ENCODE measurements around the gene GPX8.
A peak's percentile ranks its signal among the peaks of the same experiment; 100 is the strongest.

Gene GPX8

DNA sequence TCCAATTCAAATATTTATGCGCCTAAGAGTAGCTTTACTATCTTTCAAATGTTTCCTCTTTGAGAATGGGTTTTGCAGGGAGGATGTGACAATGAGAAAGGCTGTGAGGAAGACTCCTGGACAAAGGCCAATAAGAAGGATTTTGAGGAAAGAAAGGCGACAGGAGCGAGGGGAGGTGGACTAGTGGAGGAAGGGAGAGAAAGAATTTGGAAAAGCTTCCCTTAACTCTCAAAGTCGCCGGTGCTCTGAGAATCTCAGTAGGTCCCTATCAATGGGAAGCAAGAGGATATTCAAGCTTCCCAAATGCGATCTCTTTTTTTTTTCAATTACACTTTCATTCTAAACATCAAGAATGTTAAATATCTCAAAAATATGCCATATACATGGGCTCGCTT lies 15.8 kb downstream of the GPX8 start:
- no peaks in the 10 kb centered on the region for H3K36me3 ChIP-seq (ENCODE audit: low read depth)
- H3K9me3 ChIP-seq (ENCODE audit: severe bottlenecking), result no peaks in the 10 kb centered on the region
- no peak overlapping the region for H3K27ac ChIP-seq (ENCODE audit: poor library complexity, severe bottlenecking)
- TF ChIP-seq, protein P1, sequence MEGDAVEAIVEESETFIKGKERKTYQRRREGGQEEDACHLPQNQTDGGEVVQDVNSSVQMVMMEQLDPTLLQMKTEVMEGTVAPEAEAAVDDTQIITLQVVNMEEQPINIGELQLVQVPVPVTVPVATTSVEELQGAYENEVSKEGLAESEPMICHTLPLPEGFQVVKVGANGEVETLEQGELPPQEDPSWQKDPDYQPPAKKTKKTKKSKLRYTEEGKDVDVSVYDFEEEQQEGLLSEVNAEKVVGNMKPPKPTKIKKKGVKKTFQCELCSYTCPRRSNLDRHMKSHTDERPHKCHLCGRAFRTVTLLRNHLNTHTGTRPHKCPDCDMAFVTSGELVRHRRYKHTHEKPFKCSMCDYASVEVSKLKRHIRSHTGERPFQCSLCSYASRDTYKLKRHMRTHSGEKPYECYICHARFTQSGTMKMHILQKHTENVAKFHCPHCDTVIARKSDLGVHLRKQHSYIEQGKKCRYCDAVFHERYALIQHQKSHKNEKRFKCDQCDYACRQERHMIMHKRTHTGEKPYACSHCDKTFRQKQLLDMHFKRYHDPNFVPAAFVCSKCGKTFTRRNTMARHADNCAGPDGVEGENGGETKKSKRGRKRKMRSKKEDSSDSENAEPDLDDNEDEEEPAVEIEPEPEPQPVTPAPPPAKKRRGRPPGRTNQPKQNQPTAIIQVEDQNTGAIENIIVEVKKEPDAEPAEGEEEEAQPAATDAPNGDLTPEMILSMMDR (IDR thresholded peaks at IDR 0.05; ENCODE audit: poor library complexity, severe bottlenecking), result no peak
- H3K4me3 ChIP-seq (ENCODE audit: severe bottlenecking), result peak overlapping the region; percentile 22
- DNase-seq (ENCODE audit: low spot score) (no peak), ATAC-seq (ENCODE audit: low read depth) (no peak)
- no peaks in the 10 kb centered on the region for H3K27me3 ChIP-seq (ENCODE audit: insufficient read depth, poor library complexity, severe bottlenecking)
- H3K4me1 ChIP-seq (ENCODE audit: insufficient read depth, poor library complexity, severe bottlenecking), result peaks cover 16% of the 10 kb centered on the region

GRCh38 chr5:55176176-55176818 lies 16.3 kb downstream of the GPX8 start:
- Histone ChIP-seq H3K9me3 (ENCODE audit: severe bottlenecking) (no peaks in the 10 kb centered on the region), H3K4me3 (ENCODE audit: severe bottlenecking) (peak overlapping the region; percentile 22), H3K27me3 (ENCODE audit: insufficient read depth, poor library complexity, severe bottlenecking) (no peaks in the 10 kb centered on the region), H3K27ac (ENCODE audit: poor library complexity, severe bottlenecking) (no peak overlapping the region), H3K4me1 (ENCODE audit: insufficient read depth, poor library complexity, severe bottlenecking) (peaks cover 16% of the 10 kb centered on the region), H3K36me3 (ENCODE audit: low read depth) (no peaks in the 10 kb centered on the region)
- ATAC-seq (ENCODE audit: low read depth) (peak; percentile 76), DNase-seq (ENCODE audit: low spot score) (peak; percentile 76)
- TF ChIP-seq, protein P1 (IDR thresholded peaks at IDR 0.05; ENCODE audit: poor library complexity, severe bottlenecking), result peak; percentile 30

DNA sequence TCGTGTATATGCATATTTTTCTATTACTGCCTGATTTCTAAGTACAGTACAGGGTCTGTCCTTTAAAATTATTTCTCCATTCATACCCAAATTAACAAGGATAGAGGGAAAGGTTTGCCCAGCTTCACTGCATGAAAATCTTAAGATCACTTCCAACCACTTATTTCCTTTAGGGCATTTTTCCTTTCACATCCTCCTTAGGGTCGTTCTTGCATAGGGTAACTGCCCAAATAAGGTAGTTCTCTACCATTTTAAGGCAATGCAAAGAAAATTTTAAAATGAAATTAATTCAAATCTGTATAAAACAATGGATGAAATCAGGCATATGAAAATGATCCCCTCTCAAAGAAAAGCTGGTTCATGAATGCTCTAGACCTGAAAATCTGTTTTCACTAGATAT lies 17.1 kb downstream of the GPX8 start:
- H3K9me3 ChIP-seq (ENCODE audit: severe bottlenecking), result no peaks in the 10 kb centered on the region
- H3K4me1 ChIP-seq (ENCODE audit: insufficient read depth, poor library complexity, severe bottlenecking), result peaks cover 16% of the 10 kb centered on the region
- no peak overlapping the region for H3K4me3 ChIP-seq (ENCODE audit: severe bottlenecking)
- H3K27me3 ChIP-seq (ENCODE audit: insufficient read depth, poor library complexity, severe bottlenecking), result no peaks in the 10 kb centered on the region
- DNase-seq (ENCODE audit: low spot score) (no peak), ATAC-seq (ENCODE audit: low read depth) (no peak)
- H3K27ac ChIP-seq (ENCODE audit: poor library complexity, severe bottlenecking), result no peak overlapping the region
- H3K36me3 ChIP-seq (ENCODE audit: low read depth), result no peaks in the 10 kb centered on the region
- TF ChIP-seq, protein P1 (IDR thresholded peaks at IDR 0.05; ENCODE audit: poor library complexity, severe bottlenecking), result no peak

DNA sequence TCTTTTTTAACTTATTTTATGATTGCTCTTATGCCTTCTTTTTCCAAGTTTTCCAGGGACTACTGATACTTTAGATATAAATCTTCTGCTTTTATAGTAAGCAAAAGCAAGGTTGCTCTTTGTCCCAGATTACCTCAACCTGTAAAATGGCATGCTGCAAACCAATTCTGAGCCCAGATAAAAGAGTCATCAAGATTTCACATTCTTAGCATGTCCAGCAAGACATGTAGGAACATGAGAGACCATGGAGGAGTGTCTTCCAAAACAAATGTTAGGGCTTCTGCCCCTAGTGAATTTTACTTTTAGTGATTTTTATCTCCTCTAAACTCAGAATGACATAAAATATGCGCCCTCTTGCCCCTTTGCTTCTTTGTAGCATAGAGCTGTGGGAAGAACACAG lies 20.0 kb downstream of the GPX8 start:
- Histone ChIP-seq H3K36me3 (ENCODE audit: low read depth) (no peaks in the 10 kb centered on the region), H3K4me3 (ENCODE audit: severe bottlenecking) (no peak overlapping the region), H3K27me3 (ENCODE audit: insufficient read depth, poor library complexity, severe bottlenecking) (no peaks in the 10 kb centered on the region), H3K4me1 (ENCODE audit: insufficient read depth, poor library complexity, severe bottlenecking) (peaks cover 9% of the 10 kb centered on the region), H3K27ac (ENCODE audit: poor library complexity, severe bottlenecking) (no peak overlapping the region), H3K9me3 (ENCODE audit: severe bottlenecking) (no peaks in the 10 kb centered on the region)
- TF ChIP-seq, protein P1 (IDR thresholded peaks at IDR 0.05; ENCODE audit: poor library complexity, severe bottlenecking), result no peak
- ATAC-seq (ENCODE audit: low read depth), result peak; percentile 20; the same call in 1 of the 3 replicates
- DNase-seq (ENCODE audit: low spot score), result no peak

DNA sequence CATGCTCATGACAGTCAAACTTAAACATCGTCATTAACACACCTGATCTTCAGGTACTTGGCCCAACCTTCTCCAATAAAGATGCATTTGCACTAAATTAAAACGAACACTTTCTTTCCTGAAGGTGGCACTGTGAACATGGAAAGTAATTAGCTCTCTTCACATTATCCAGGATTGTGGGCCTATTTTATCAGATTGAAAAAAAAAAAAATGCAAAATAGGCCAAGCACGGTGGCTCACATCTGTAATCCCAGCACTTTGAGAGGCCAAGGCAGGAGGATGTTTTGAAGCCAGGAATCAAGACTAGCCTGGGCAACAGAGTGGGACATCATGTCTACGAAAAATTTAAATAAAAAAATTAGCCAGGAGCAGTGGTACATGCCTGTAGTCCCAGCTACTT lies 27.4 kb downstream of the GPX8 start:
- ATAC-seq (ENCODE audit: low read depth) (peak; percentile 72), DNase-seq (ENCODE audit: low spot score) (no peak)
- no peak overlapping the region for H3K4me3 ChIP-seq (ENCODE audit: severe bottlenecking)
- H3K27ac ChIP-seq (ENCODE audit: poor library complexity, severe bottlenecking), result no peak overlapping the region
- H3K4me1 ChIP-seq (ENCODE audit: insufficient read depth, poor library complexity, severe bottlenecking), result peaks cover 8% of the 10 kb centered on the region
- no peaks in the 10 kb centered on the region for H3K9me3 ChIP-seq (ENCODE audit: severe bottlenecking)
- TF ChIP-seq, protein P1 (IDR thresholded peaks at IDR 0.05; ENCODE audit: poor library complexity, severe bottlenecking), result peak; percentile 81
- no peaks in the 10 kb centered on the region for H3K36me3 ChIP-seq (ENCODE audit: low read depth)
- peaks cover 2% of the 10 kb centered on the region for H3K27me3 ChIP-seq (ENCODE audit: insufficient read depth, poor library complexity, severe bottlenecking)

All from RWPE2 (cell line).